ENCODE measurements around the gene ADAMTSL1.

- no peak for TF ChIP-seq CTCF (IDR thresholded peaks at IDR 0.05)
- TF ChIP-seq POLR2A (IDR thresholded peaks at IDR 0.05) = no peak
Measured at GRCh38 chr9:18936094-18936871, 462.3 kb downstream of the ADAMTSL1 start.
